Vagina (tissue), 2 donors: Measurements from ENCODE around the gene STIMATE. TPM values are rescaled to one million over a fixed set of nuclear protein-coding genes. Genes with fewer than 3 reads are reported as not detected.

ENCODE experiments used
- DNase-seq, 2 donors: peaks; one replicate each; pipeline ENCODE4 v3.0.0-alpha.2; 2017; ENCODE audit errors: extremely low spot score in 2 of 2
- H3K27ac ChIP-seq: fragments of 200-600 bp; sonication (generic); one replicate; pipeline ENCODE4 v1.5.1; 2019
- H3K27me3 ChIP-seq: fragments of 200-600 bp; sonication (generic); one replicate; pipeline ENCODE4 v1.5.1; 2019
- H3K36me3 ChIP-seq, 2 donors: fragments of 200-600 bp; sonication (generic); one replicate each; pipeline ENCODE4 v1.5.1; 2017 to 2019
- H3K4me1 ChIP-seq: fragments of 200-600 bp; sonication (generic); one replicate; pipeline ENCODE4 v1.5.1; 2019
- H3K4me3 ChIP-seq, 2 donors: fragments of 200-600 bp; sonication (generic); 1 replicate in 1 of 2; 2 replicates in 1 of 2; pipeline ENCODE4 v1.5.1; 2016 to 2019
- H3K9me3 ChIP-seq: fragments of 200-600 bp; sonication (generic); one replicate; pipeline ENCODE4 v1.5.1; 2019
- CTCF ChIP-seq, 3 experiments: fragments of 450-650 bp in 2 of 3; fragments of 200-600 bp in 1 of 3; sonication (generic) in 1 of 3; IDR thresholded peaks; one replicate each; pipeline ENCODE4 v1.5.1; 2017 to 2019; ENCODE audit warnings: antibody characterized with exemption in 3 of 3, mild to moderate bottlenecking in 2 of 3, moderate library complexity in 2 of 3
- POLR2A ChIP-seq, 2 donors: fragments of 450-650 bp; IDR thresholded peaks; one replicate each; pipeline ENCODE4 v1.6.1; 2017; ENCODE audit warnings: antibody characterized with exemption in 2 of 2, mild to moderate bottlenecking in 2 of 2, moderate library complexity in 2 of 2
- POLR2AphosphoS5 ChIP-seq, 2 donors: sonication (generic); formaldehyde crosslinking; IDR thresholded peaks; one replicate each; pipeline ENCODE4 v1.9.0; 2017; ENCODE audit warnings: antibody characterized with exemption in 2 of 2, mild to moderate bottlenecking in 2 of 2, low read depth in 1 of 2; ENCODE audit not compliant: insufficient read depth in 1 of 2
- intact Hi-C: fragments of 100-400 bp; cut with DNase I; formaldehyde crosslinking; loops from one replicate; pipeline ENCODE4 v1.15.1; 2023
- total RNA-seq: library from RNA; depleted of rRNA; stranded (reverse); fragments of >200 nt; gene quantifications from one replicate; pipeline ENCODE4 v1.2.3, GENCODE V29; 2016

The STIMATE gene
- total RNA-seq, 1 donor from 2014 or later = 12.5 TPM

- intact Hi-C loops = no loop called here
- H3K4me1 ChIP-seq = no peaks in the 10 kb centered on the region
- H3K9me3 ChIP-seq = no peaks in the 10 kb centered on the region
- no peak for TF ChIP-seq CTCF (IDR thresholded peaks at IDR 0.05)
- no peak for TF ChIP-seq POLR2AphosphoS5 (IDR thresholded peaks at IDR 0.05; ENCODE audit: insufficient read depth in 1 of 2, low read depth in 1 of 2)
- no peak for TF ChIP-seq POLR2A (IDR thresholded peaks at IDR 0.05)
- H3K36me3 ChIP-seq = no peaks in the 10 kb centered on the region
- no peaks in the 10 kb centered on the region for H3K27me3 ChIP-seq
- no peak overlapping the region for H3K4me3 ChIP-seq
- no peak overlapping the region for H3K27ac ChIP-seq
- DNase-seq = no peak
These were observed 86.4 kb downstream of the STIMATE start for GRCh38 chr3:52810923-52811322.

GRCh38 chr3:52809662-52810377, 87.5 kb downstream of the STIMATE start:
- no peaks in the 10 kb centered on the region for H3K4me1 ChIP-seq
- H3K4me3 ChIP-seq = no peak overlapping the region
- no peak for DNase-seq
- H3K36me3 ChIP-seq = no peaks in the 10 kb centered on the region
- H3K27ac ChIP-seq = no peak overlapping the region
- no peaks in the 10 kb centered on the region for H3K9me3 ChIP-seq
- intact Hi-C loops = loop anchor here (5.0 kb wide), 1 partner anchor 717 kb away; no protein-coding TSS in a partner anchor
- TF ChIP-seq POLR2AphosphoS5 (IDR thresholded peaks at IDR 0.05; ENCODE audit: insufficient read depth in 1 of 2, low read depth in 1 of 2) (no peak), POLR2A (IDR thresholded peaks at IDR 0.05) (no peak), CTCF (IDR thresholded peaks at IDR 0.05) (no peak)
- no peaks in the 10 kb centered on the region for H3K27me3 ChIP-seq

GRCh38 chr3:52809149-52809548, 88.2 kb downstream of the STIMATE start:
- intact Hi-C loops = loop anchor here (5.0 kb wide), 1 partner anchor 718 kb away; no protein-coding TSS in a partner anchor
- Histone ChIP-seq H3K36me3 (no peaks in the 10 kb centered on the region), H3K4me1 (no peaks in the 10 kb centered on the region), H3K27me3 (no peaks in the 10 kb centered on the region), H3K27ac (no peak overlapping the region), H3K9me3 (no peaks in the 10 kb centered on the region), H3K4me3 (no peak overlapping the region)
- TF ChIP-seq POLR2AphosphoS5 (IDR thresholded peaks at IDR 0.05; ENCODE audit: insufficient read depth in 1 of 2, low read depth in 1 of 2) (no peak), POLR2A (IDR thresholded peaks at IDR 0.05) (no peak), CTCF (IDR thresholded peaks at IDR 0.05) (no peak)
- no peak for DNase-seq

DNA sequence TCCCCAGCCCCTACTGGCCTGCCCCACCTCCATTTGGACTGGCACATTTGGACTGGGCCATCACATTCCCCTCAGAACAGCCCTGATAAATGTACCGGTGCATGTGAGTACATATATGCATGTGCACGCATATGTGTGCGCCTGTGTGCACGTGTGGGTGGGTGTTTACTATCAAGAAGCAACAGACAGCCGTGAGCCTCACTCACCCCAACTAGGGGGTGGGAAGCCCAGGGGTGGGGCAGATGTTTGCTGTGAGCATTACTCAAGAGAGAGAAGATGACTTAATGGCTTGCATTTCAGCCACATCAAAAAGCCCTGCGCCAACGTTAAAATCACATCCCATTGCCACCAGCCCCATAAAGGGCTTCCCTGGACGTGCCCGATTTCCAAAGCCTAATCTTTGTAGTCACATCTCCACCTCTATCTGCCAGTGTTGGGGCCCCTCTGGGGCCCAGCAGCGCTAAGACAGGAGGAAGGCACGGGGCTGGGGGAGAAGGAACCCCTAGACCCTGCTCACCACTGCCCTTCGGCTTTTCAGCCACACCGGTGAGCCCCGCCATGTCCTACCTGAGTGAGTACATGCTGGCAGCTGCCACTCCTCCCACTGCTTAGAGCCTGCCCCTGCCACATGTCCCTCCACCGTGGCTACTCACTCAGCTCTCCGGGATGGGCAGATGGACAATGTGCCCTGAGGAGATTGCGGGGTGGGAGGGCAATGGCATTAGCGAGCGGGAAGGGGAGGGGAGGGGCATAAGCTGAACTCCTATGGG, 91.9 kb downstream of the STIMATE start:
- intact Hi-C loops = loop anchor here (5.0 kb wide), 1 partner anchor 722 kb away; no protein-coding TSS in a partner anchor
- no peaks in the 10 kb centered on the region for H3K27me3 ChIP-seq
- H3K4me3 ChIP-seq = no peak overlapping the region
- no peaks in the 10 kb centered on the region for H3K4me1 ChIP-seq
- H3K27ac ChIP-seq = no peak overlapping the region
- TF ChIP-seq POLR2AphosphoS5 (IDR thresholded peaks at IDR 0.05; ENCODE audit: insufficient read depth in 1 of 2, low read depth in 1 of 2) = no peak
- no peak for TF ChIP-seq POLR2A (IDR thresholded peaks at IDR 0.05)
- no peaks in the 10 kb centered on the region for H3K36me3 ChIP-seq
- DNase-seq = no peak
- H3K9me3 ChIP-seq = no peaks in the 10 kb centered on the region

DNA sequence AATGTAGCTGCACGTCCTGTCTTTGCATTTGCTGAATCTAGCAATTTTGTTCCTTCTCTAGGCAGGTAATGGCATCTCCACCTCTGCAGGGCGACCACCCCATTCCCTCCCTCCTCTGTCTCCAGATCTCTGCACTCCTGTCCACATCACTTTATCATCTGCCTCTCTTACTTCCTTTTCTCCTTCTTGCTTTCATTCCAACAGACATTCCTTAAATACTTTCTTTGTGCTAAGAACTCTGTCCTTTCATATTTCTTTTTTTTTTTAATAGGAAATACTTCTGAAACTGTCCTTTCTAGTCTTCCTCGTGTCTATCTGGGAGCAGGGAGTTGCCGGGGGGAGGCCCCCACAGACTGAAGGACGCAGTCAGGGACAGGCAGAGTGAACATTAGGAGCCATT, 95.5 kb downstream of the STIMATE start:
- Histone ChIP-seq H3K4me3 (no peak overlapping the region), H3K27me3 (no peaks in the 10 kb centered on the region), H3K9me3 (no peaks in the 10 kb centered on the region), H3K4me1 (no peaks in the 10 kb centered on the region), H3K36me3 (no peaks in the 10 kb centered on the region), H3K27ac (no peak overlapping the region)
- TF ChIP-seq POLR2AphosphoS5 (IDR thresholded peaks at IDR 0.05; ENCODE audit: insufficient read depth in 1 of 2, low read depth in 1 of 2) = no peak
- TF ChIP-seq CTCF (IDR thresholded peaks at IDR 0.05) = no peak
- TF ChIP-seq POLR2A (IDR thresholded peaks at IDR 0.05) = no peak
- intact Hi-C loops = no loop called here
- DNase-seq = no peak
